GM23248 (cell line): ENCODE measurements around the gene LRRC75A. TPM values are rescaled to one million over a fixed set of nuclear protein-coding genes. Genes with fewer than 3 reads are reported as not detected.

Source experiments
- DNase-seq: peaks from one replicate; pipeline ENCODE4 v3.0.0-alpha.2; 2015
- H2AFZ ChIP-seq: fragments of 200-600 bp; sonication (generic); 2 replicates; pipeline ENCODE4 v1.6.1; 2016; ENCODE audit warnings: antibody characterized with exemption
- H3F3A ChIP-seq: fragments of 200-600 bp; sonication (generic); 2 replicates; pipeline ENCODE4 v1.6.1; 2016; ENCODE audit warnings: mild to moderate bottlenecking, antibody characterized with exemption, mixed run types; ENCODE audit not compliant: insufficient read depth
- H3K27ac ChIP-seq: fragments of 200-600 bp; sonication (generic); 2 replicates; pipeline ENCODE4 v1.5.1; 2016; ENCODE audit warnings: mild to moderate bottlenecking
- H3K27me3 ChIP-seq: fragments of 200-600 bp; sonication (generic); replicated peaks from 2 replicates; pipeline ENCODE4 v1.6.1; 2016; ENCODE audit warnings: mild to moderate bottlenecking; ENCODE audit not compliant: insufficient read depth
- H3K36me3 ChIP-seq: fragments of 200-600 bp; sonication (generic); 2 replicates; pipeline ENCODE4 v1.6.1; 2016; ENCODE audit warnings: low read depth, mild to moderate bottlenecking
- H3K4me1 ChIP-seq: fragments of 200-600 bp; sonication (generic); 2 replicates; pipeline ENCODE4 v1.6.1; 2016; ENCODE audit warnings: mild to moderate bottlenecking; ENCODE audit not compliant: insufficient read depth
- H3K4me2 ChIP-seq: fragments of 200-600 bp; sonication (generic); one replicate; pipeline ENCODE4 v1.6.1; 2016; ENCODE audit warnings: mild to moderate bottlenecking; ENCODE audit not compliant: unreplicated experiment
- H3K4me3 ChIP-seq: fragments of 200-600 bp; sonication (generic); 2 replicates; pipeline ENCODE4 v1.5.1; 2016; ENCODE audit warnings: mild to moderate bottlenecking
- H3K79me2 ChIP-seq: fragments of 200-600 bp; sonication (generic); 2 replicates; pipeline ENCODE4 v1.6.1; 2016; ENCODE audit warnings: mild to moderate bottlenecking; ENCODE audit not compliant: insufficient read depth
- H3K9ac ChIP-seq: fragments of 200-600 bp; sonication (generic); 2 replicates; pipeline ENCODE4 v1.6.1; 2016; ENCODE audit warnings: mild to moderate bottlenecking
- H3K9me2 ChIP-seq: fragments of 200-600 bp; sonication (generic); 2 replicates; pipeline ENCODE4 v1.6.1; 2016; ENCODE audit warnings: mixed run types, mild to moderate bottlenecking, moderate library complexity; ENCODE audit not compliant: insufficient read depth
- H3K9me3 ChIP-seq: fragments of 200-600 bp; sonication (generic); one replicate; pipeline ENCODE4 v1.6.1; 2017; ENCODE audit warnings: low read depth
- H4K20me1 ChIP-seq: fragments of 200-600 bp; sonication (generic); 2 replicates; pipeline ENCODE4 v1.6.0; 2016; ENCODE audit not compliant: insufficient read depth
- EZH2 ChIP-seq: fragments of 200-600 bp; sonication (generic); IDR thresholded peaks from 2 replicates; pipeline ENCODE4 v1.6.1; 2018; ENCODE audit warnings: antibody characterized with exemption, mild to moderate bottlenecking; ENCODE audit not compliant: insufficient read depth, poor library complexity, severe bottlenecking
- EZH2phosphoT487 ChIP-seq: fragments of 200-600 bp; sonication (generic); IDR thresholded peaks from 2 replicates; pipeline ENCODE4 v1.6.1; 2018; ENCODE audit warnings: antibody characterized with exemption, moderate library complexity, mild to moderate bottlenecking, low read depth; ENCODE audit not compliant: insufficient read depth
- WGBS, 2 experiments: methylation state at CpG; one replicate each; pipeline ENCODE4 v1.1.6; 2015 to 2017; ENCODE audit warnings: low lambda C conversion rate in 2 of 2, low coverage in 1 of 2; ENCODE audit errors: missing lambda C conversion rate in 2 of 2; 5-methylcytosine and 5-hydroxymethylcytosine counted together
- in situ Hi-C: fragments of 300-500 bp; cut with MboI; formaldehyde crosslinking; loops from 2 replicates; pipeline ENCODE4 v1.15.0; 2020
- polyA plus RNA-seq: library from polyadenylated mRNA; unstranded; fragments of >200 nt; fragmentation: Nextera tagmentation; extraction: Ambion mirVana; gene quantifications from 2 replicates; pipeline ENCODE4 v1.2.1, GENCODE V29; 2016
- total RNA-seq: library from RNA; depleted of rRNA; stranded (reverse); fragments of >200 nt; shearing (Covaris generic); gene quantifications from 2 replicates; pipeline ENCODE4 v1.2.3, GENCODE V29; 2014

The LRRC75A gene
- total and polyA plus RNA-seq, 2 experiments from 2014 or later = 0.22 to 0.54 TPM

- no peak overlapping the region for H3K4me3 ChIP-seq
- peaks cover 27% of the 10 kb centered on the region for H3F3A ChIP-seq
- no peak for DNase-seq
- H3K27me3 ChIP-seq = no peaks in the 10 kb centered on the region
- no peaks in the 10 kb centered on the region for H4K20me1 ChIP-seq
- TF ChIP-seq EZH2 = no peak
- no peak for TF ChIP-seq EZH2phosphoT487
- peaks cover 24% of the 10 kb centered on the region for H3K4me1 ChIP-seq
- H2AFZ ChIP-seq = no peak overlapping the region
- in situ Hi-C loops = no loop called here
- no peaks in the 10 kb centered on the region for H3K9me3 ChIP-seq
- H3K79me2 ChIP-seq = peaks cover 33% of the 10 kb centered on the region
- H3K27ac ChIP-seq = no peak overlapping the region
- no peaks in the 10 kb centered on the region for H3K9me2 ChIP-seq
- WGBS, 2 experiments = 74 to 76% methylated on average over 2 of the region's 2 CpGs
- H3K4me2 ChIP-seq = no peak overlapping the region
- H3K9ac ChIP-seq = no peak overlapping the region
- H3K36me3 ChIP-seq = peaks cover 21% of the 10 kb centered on the region
These were observed 54.9 kb downstream of the LRRC75A start for GRCh38 chr17:16437083-16437482.

GRCh38 chr17:16435925-16436886 is 55.8 kb downstream of the LRRC75A start:
- in situ Hi-C loops = no loop called here
- Histone ChIP-seq H3K9me2 (no peaks in the 10 kb centered on the region), H3K27ac (no peak overlapping the region), H3K4me3 (no peak overlapping the region), H2AFZ (no peak overlapping the region), H4K20me1 (no peaks in the 10 kb centered on the region), H3K9ac (no peak overlapping the region), H3K4me1 (peaks cover 16% of the 10 kb centered on the region), H3K9me3 (no peaks in the 10 kb centered on the region), H3K79me2 (peaks cover 24% of the 10 kb centered on the region), H3K36me3 (peaks cover 12% of the 10 kb centered on the region), H3K4me2 (no peak overlapping the region), H3F3A (peaks cover 18% of the 10 kb centered on the region), H3K27me3 (no peaks in the 10 kb centered on the region)
- 62 to 70% methylated on average over 10 to 14 of the region's 14 CpGs for WGBS, 2 experiments
- no peak for DNase-seq
- no peak for TF ChIP-seq EZH2phosphoT487

- peaks cover 4% of the 10 kb centered on the region; the same call in 1 of the 2 replicates for H3K4me1 ChIP-seq
- H3K9ac ChIP-seq = no peak overlapping the region
- no peaks in the 10 kb centered on the region for H4K20me1 ChIP-seq
- no peak overlapping the region for H3K4me2 ChIP-seq
- H3K27ac ChIP-seq = no peak overlapping the region
- H3K27me3 ChIP-seq = no peaks in the 10 kb centered on the region
- in situ Hi-C loops = no loop called here
- H3K9me2 ChIP-seq = no peaks in the 10 kb centered on the region
- no peak overlapping the region for H2AFZ ChIP-seq
- TF ChIP-seq EZH2 (no peak), EZH2phosphoT487 (no peak)
- WGBS, 2 experiments = 42 to 50% methylated on average over 8 of the region's 8 CpGs
- H3K79me2 ChIP-seq = peaks cover 9% of the 10 kb centered on the region
- H3K9me3 ChIP-seq = no peaks in the 10 kb centered on the region
- DNase-seq = no peak
- H3K4me3 ChIP-seq = no peak overlapping the region
- H3F3A ChIP-seq = peaks cover 2% of the 10 kb centered on the region
- no peaks in the 10 kb centered on the region for H3K36me3 ChIP-seq
These were observed 57.3 kb downstream of the LRRC75A start for GRCh38 chr17:16434662-16435061.

GRCh38 chr17:16433514-16433913 is 58.5 kb downstream of the LRRC75A start:
- H3K4me3 ChIP-seq = no peak overlapping the region
- H3K9me2 ChIP-seq = no peaks in the 10 kb centered on the region
- no peak overlapping the region for H3K27ac ChIP-seq
- 88 to 93% methylated on average over 5 of the region's 5 CpGs for WGBS, 2 experiments
- H3K27me3 ChIP-seq = no peaks in the 10 kb centered on the region
- H3K9me3 ChIP-seq = no peaks in the 10 kb centered on the region
- no peak for TF ChIP-seq EZH2phosphoT487
- TF ChIP-seq EZH2 = no peak
- H3K9ac ChIP-seq = no peak overlapping the region
- H4K20me1 ChIP-seq = no peaks in the 10 kb centered on the region
- no peak overlapping the region for H2AFZ ChIP-seq
- H3K4me2 ChIP-seq = no peak overlapping the region
- peaks cover 4% of the 10 kb centered on the region; the same call in 1 of the 2 replicates for H3K4me1 ChIP-seq
- H3F3A ChIP-seq = no peaks in the 10 kb centered on the region
- in situ Hi-C loops = no loop called here
- no peaks in the 10 kb centered on the region for H3K36me3 ChIP-seq
- no peaks in the 10 kb centered on the region for H3K79me2 ChIP-seq
- no peak for DNase-seq
